SHP77 (cell line): ENCODE results near the gene ZFP36.
A peak's percentile ranks its signal among the peaks of the same experiment; 100 is the strongest.
"Not testable (repeated sequence)": the region's sequence is repeated elsewhere in the genome, so short reads cannot be mapped to it uniquely, and the experiment has no call there.

Experiments
- DNase-seq, 2 experiments: peaks; one replicate each; lab custom pipeline; 2025; lab: John Stamatoyannopoulos, UW

The ZFP36 gene

GRCh38 chr19:39406656-39407409, at the start of gene ZFP36:
TSS of gene ZFP36 (plus strand) at chr19:39406847. CDS start at chr19:39406905, 58 bp downstream.
- DNase-seq, result peak; percentile 49 to 71

- DNase-seq, result no peak
Measured at GRCh38 chr19:39359026-39359425, 47.6 kb upstream of the ZFP36 start.

- DNase-seq, result no peak
Measured at GRCh38 chr19:39360599-39360998, 46.0 kb upstream of the ZFP36 start.

- no peak for DNase-seq
Measured at GRCh38 chr19:39362682-39363657, 43.7 kb upstream of the ZFP36 start.

- no peak for DNase-seq
Measured at GRCh38 chr19:39363901-39364457, 42.7 kb upstream of the ZFP36 start.

- DNase-seq, result no peak
Measured at GRCh38 chr19:39365531-39365930, 41.1 kb upstream of the ZFP36 start.

GRCh38 chr19:39369200-39369599, 37.4 kb upstream of the ZFP36 start:
- no peak for DNase-seq

- no peak for DNase-seq
Measured at GRCh38 chr19:39370735-39371134, 35.9 kb upstream of the ZFP36 start.

- no peak for DNase-seq
Measured at GRCh38 chr19:39372047-39372802, 34.4 kb upstream of the ZFP36 start.

GRCh38 chr19:39372941-39373340, 33.7 kb upstream of the ZFP36 start:
- DNase-seq, result no peak

- no peak for DNase-seq
Measured at GRCh38 chr19:39375929-39376328, 30.7 kb upstream of the ZFP36 start.

GRCh38 chr19:39377373-39378362, 29.0 kb upstream of the ZFP36 start:
- DNase-seq, result no peak

- DNase-seq, result not testable (repeated sequence)
Measured at GRCh38 chr19:39379366-39379765, 27.3 kb upstream of the ZFP36 start.

- DNase-seq, result no peak
Measured at GRCh38 chr19:39379865-39380396, 26.7 kb upstream of the ZFP36 start.

- DNase-seq, result no peak
Measured at GRCh38 chr19:39380521-39381502, 25.8 kb upstream of the ZFP36 start.

GRCh38 chr19:39381910-39382611, 24.6 kb upstream of the ZFP36 start:
- no peak for DNase-seq

- DNase-seq, result no peak
Measured at GRCh38 chr19:39382991-39383828, 23.4 kb upstream of the ZFP36 start.
